ENCODE results near the gene THRSP. TPM values are rescaled to one million over a fixed set of nuclear protein-coding genes. Genes with fewer than 3 reads are reported as not detected.
A peak's percentile ranks its signal among the peaks of the same experiment; 100 is the strongest.

The THRSP gene
- total and polyA plus RNA-seq, 4 donors = 30.9 to 90.1 (median 51.1) TPM; not detected in 1

GRCh38 chr11:78079232-78080083 lies 15.8 kb downstream of the THRSP start, which contains the start of gene NDUFC2:
Gene NDUFC2 (minus strand): TSS chr11:78079862. CDS start chr11:78079744, 118 bp downstream.
- Histone ChIP-seq H3K4me3 (ENCODE audit: low read depth in 1 of 3, low read length in 3 of 3) (peak within 1 kb of the TSS; percentile 81 to 92 (median 91)), H3K9ac (ENCODE audit: low read depth in 1 of 2, low read length in 2 of 2) (peak within 1 kb of the TSS; percentile 83 to 95), H3K36me3 (ENCODE audit: control insufficient read depth in 4 of 4, insufficient read depth in 3 of 4, low read depth in 1 of 4, low read length in 3 of 4) (no peaks in the 10 kb centered on the region), H3K4me1 (ENCODE audit: control insufficient read depth in 4 of 4, insufficient read depth in 4 of 4, low read length in 3 of 4) (peaks cover 12 to 48% (median 23%) of the 10 kb centered on the region in 4 donors), H3K27me3 (ENCODE audit: control insufficient read depth in 4 of 4, insufficient read depth in 4 of 4, low read length in 3 of 4) (no peaks in the 10 kb centered on the region), H3K9me3 (ENCODE audit: control insufficient read depth in 4 of 4, low read length in 3 of 4) (no peaks in the 10 kb centered on the region), H3K27ac (ENCODE audit: low read depth in 1 of 2, low read length in 2 of 2) (peak within 1 kb of the TSS; percentile 87 to 91)
- under 1% methylated on average over 68 of the region's 68 CpGs for WGBS
- no peak for TF ChIP-seq ATF3 (IDR thresholded peaks at IDR 0.05)
- TF ChIP-seq REST (IDR thresholded peaks at IDR 0.05) = peak; percentile 60
- no peak for TF ChIP-seq CTCF (IDR thresholded peaks at IDR 0.05; ENCODE audit: low read depth, low read length, missing input control)
- TF ChIP-seq NR2F2 (IDR thresholded peaks at IDR 0.05) = peak; percentile 18
- TF ChIP-seq GABPA (IDR thresholded peaks at IDR 0.05 in 1 of 2, conservative IDR thresholded peaks at IDR 0.05 in 1 of 2) = peak; percentile 60 to 82
- peak; percentile 38 for TF ChIP-seq SP1 (IDR thresholded peaks at IDR 0.05)
- peak; percentile 52 for TF ChIP-seq MAX (IDR thresholded peaks at IDR 0.05)
- TF ChIP-seq RAD21 (IDR thresholded peaks at IDR 0.05) = peak in 1 of 2 donors; percentile 60
- peak; percentile 45 for TF ChIP-seq ZBTB33 (IDR thresholded peaks at IDR 0.05)
- TF ChIP-seq EGR1 (IDR thresholded peaks at IDR 0.05; ENCODE audit: low read depth in 2 of 2) = peak in 1 of 2 donors; percentile 38
- TF ChIP-seq HNF4G (IDR thresholded peaks at IDR 0.05) = no peak
- peak in 1 of 2 donors; percentile 14 for TF ChIP-seq HNF4A (conservative IDR thresholded peaks at IDR 0.05)
- peak; percentile 81 for TF ChIP-seq YY1 (IDR thresholded peaks at IDR 0.05)
- TF ChIP-seq RXRA (IDR thresholded peaks at IDR 0.05) = peak; percentile 15 to 32
- TF ChIP-seq JUND (IDR thresholded peaks at IDR 0.05) = no peak
- TF ChIP-seq TAF1 (conservative IDR thresholded peaks at IDR 0.05) = peak; percentile 44
- DNase-seq (ENCODE audit: low spot score) = peak; percentile 78
